Cardiac septum (tissue), 1 donor: Measurements from ENCODE around the gene DLG5. TPM values are rescaled to one million over a fixed set of nuclear protein-coding genes. Genes with fewer than 3 reads are reported as not detected.
"Not testable (repeated sequence)": the region's sequence is repeated elsewhere in the genome, so short reads cannot be mapped to it uniquely, and the experiment has no call there.

Experiments used
- DNase-seq: peaks from one replicate; pipeline ENCODE4 v3.0.0-alpha.2; 2020; ENCODE audit warnings: low spot score
- intact Hi-C: fragments of 100-400 bp; cut with DNase I; formaldehyde crosslinking; loops from one replicate; pipeline ENCODE4 v1.14.0; 2022
- total RNA-seq: library from RNA; stranded (reverse); fragmentation: NEBNext Ultra II Directional; extraction: Animal tissue kit (Norgen Biotek cat#: 25700); gene quantifications from one replicate; pipeline ENCODE4 v1.2.1, GENCODE V29; 2021
- donor health status: DM: no; HTN: no; CAD: no.

The DLG5 gene
- total RNA-seq, 1 donor from 2014 or later: 19.5 TPM

- intact Hi-C loops: no loop called here
- DNase-seq: peak; percentile 70
These were observed 138.0 kb downstream of the DLG5 start for GRCh38 chr10:77788496-77789010.

GRCh38 chr10:77787440-77787839, 139.1 kb downstream of the DLG5 start:
- DNase-seq: peak; percentile 73
- intact Hi-C loops: no loop called here

- peak; percentile 41 for DNase-seq
- intact Hi-C loops: no loop called here
These were observed 141.7 kb downstream of the DLG5 start for GRCh38 chr10:77784856-77785255.

- no peak for DNase-seq
- intact Hi-C loops: no loop called here
These were observed 144.1 kb downstream of the DLG5 start for GRCh38 chr10:77782328-77783061.

GRCh38 chr10:77781451-77782327, 144.9 kb downstream of the DLG5 start:
- intact Hi-C loops: no loop called here
- no peak for DNase-seq

- intact Hi-C loops: no loop called here
- DNase-seq: no peak
These were observed 146.4 kb downstream of the DLG5 start for GRCh38 chr10:77780180-77780579.

GRCh38 chr10:77776487-77776886, 150.1 kb downstream of the DLG5 start:
- intact Hi-C loops: no loop called here

GRCh38 chr10:77774940-77775391, 151.6 kb downstream of the DLG5 start:
- intact Hi-C loops: no loop called here
- no peak for DNase-seq

More at GRCh38 chr10:77776487-77776886, 150.1 kb downstream of the DLG5 start:
- DNase-seq: no peak

- DNase-seq: no peak
- intact Hi-C loops: no loop called here
These were observed 152.7 kb downstream of the DLG5 start for GRCh38 chr10:77773631-77774426.

- DNase-seq, intact Hi-C loops: not testable (repeated sequence)
These were observed 153.5 kb downstream of the DLG5 start for GRCh38 chr10:77772852-77773600.

- intact Hi-C loops: no loop called here
- no peak for DNase-seq
These were observed 154.7 kb downstream of the DLG5 start for GRCh38 chr10:77771851-77772250.

GRCh38 chr10:77771450-77771849, 155.1 kb downstream of the DLG5 start:
- DNase-seq: no peak

GRCh38 chr10:77770868-77771175, 155.7 kb downstream of the DLG5 start:
- intact Hi-C loops: no loop called here
- no peak for DNase-seq

More at GRCh38 chr10:77771450-77771849, 155.1 kb downstream of the DLG5 start:
- intact Hi-C loops: no loop called here

- intact Hi-C loops: no loop called here
- no peak for DNase-seq
These were observed 156.3 kb downstream of the DLG5 start for GRCh38 chr10:77770081-77770867.

- intact Hi-C loops: no loop called here
- DNase-seq: no peak
These were observed 158.5 kb downstream of the DLG5 start for GRCh38 chr10:77768039-77768438.

GRCh38 chr10:77763453-77764430, 162.8 kb downstream of the DLG5 start:
- intact Hi-C loops: no loop called here

GRCh38 chr10:77758406-77758805, 168.1 kb downstream of the DLG5 start:
- DNase-seq, intact Hi-C loops: not testable (repeated sequence)

More at GRCh38 chr10:77763453-77764430, 162.8 kb downstream of the DLG5 start:
- DNase-seq: no peak
